Uterus (tissue), 4 donors: ENCODE data around the gene PPM1A. TPM values are rescaled to one million over a fixed set of nuclear protein-coding genes. Genes with fewer than 3 reads are reported as not detected.

Experiments used
- DNase-seq, 2 donors: peaks; one replicate each; pipeline ENCODE4 v3.0.0-alpha.2; 2019 to 2020
- H3K27ac ChIP-seq, 2 donors: fragments of 200-600 bp; sonication (generic); 1 replicate in 1 of 2; 2 replicates in 1 of 2; pipeline ENCODE4 v1.5.1; 2016 to 2018
- H3K27me3 ChIP-seq, 2 donors: fragments of 200-600 bp; sonication (generic); one replicate each; pipeline ENCODE4 v1.5.1; 2018 to 2019; ENCODE audit warnings: control low read depth in 1 of 2
- H3K36me3 ChIP-seq, 2 donors: fragments of 200-600 bp; sonication (generic); one replicate each; pipeline ENCODE4 v1.5.1; 2019; ENCODE audit warnings: control low read depth in 1 of 2
- H3K4me1 ChIP-seq, 2 donors: fragments of 200-600 bp; sonication (generic); one replicate each; pipeline ENCODE4 v1.5.1; 2018 to 2019; ENCODE audit warnings: control low read depth in 1 of 2
- H3K4me3 ChIP-seq, 2 donors: fragments of 200-600 bp; sonication (generic); 1 replicate in 1 of 2; 2 replicates in 1 of 2; pipeline ENCODE4 v1.5.1; 2018 to 2019; ENCODE audit warnings: mild to moderate bottlenecking in 1 of 2
- H3K9me3 ChIP-seq, 2 donors: fragments of 200-600 bp; sonication (generic); one replicate each; pipeline ENCODE4 v1.5.1; 2019; ENCODE audit warnings: control low read depth in 1 of 2
- POLR2A ChIP-seq, 2 donors: fragments of 450-650 bp; IDR thresholded peaks; one replicate each; pipeline ENCODE4 v1.6.1; 2016; ENCODE audit warnings: antibody characterized with exemption in 2 of 2, mild to moderate bottlenecking in 1 of 2, moderate library complexity in 1 of 2
- intact Hi-C: fragments of 100-400 bp; cut with DNase I; formaldehyde crosslinking; loops from one replicate; pipeline ENCODE4 v1.15.1; 2023; ENCODE audit warnings: low total_unique reads
- total RNA-seq, 4 donors: library from RNA; depleted of rRNA in 3 of 4; stranded (reverse); fragments of >200 nt in 3 of 4; gene quantifications; one replicate each; pipeline versions ENCODE4 v1.1.0 to v1.2.4, GENCODE V29; 2014 to 2023
- TF ChIP-seq, protein P1 (sequence below), 4 experiments: fragments of 200-600 bp in 2 of 4; fragments of 450-650 bp in 2 of 4; sonication (generic) in 2 of 4; IDR thresholded peaks; one replicate each; pipeline ENCODE4 v1.5.1; 2016 to 2019; ENCODE audit warnings: antibody characterized with exemption in 4 of 4, mild to moderate bottlenecking in 2 of 4, moderate library complexity in 1 of 4
- donor health status: DM: yes; HTN: yes; CAD: no.

PPM1A gene
- total RNA-seq, 4 donors from 2014 or later: 32.0 to 77.1 (median 52.8) TPM

DNA sequence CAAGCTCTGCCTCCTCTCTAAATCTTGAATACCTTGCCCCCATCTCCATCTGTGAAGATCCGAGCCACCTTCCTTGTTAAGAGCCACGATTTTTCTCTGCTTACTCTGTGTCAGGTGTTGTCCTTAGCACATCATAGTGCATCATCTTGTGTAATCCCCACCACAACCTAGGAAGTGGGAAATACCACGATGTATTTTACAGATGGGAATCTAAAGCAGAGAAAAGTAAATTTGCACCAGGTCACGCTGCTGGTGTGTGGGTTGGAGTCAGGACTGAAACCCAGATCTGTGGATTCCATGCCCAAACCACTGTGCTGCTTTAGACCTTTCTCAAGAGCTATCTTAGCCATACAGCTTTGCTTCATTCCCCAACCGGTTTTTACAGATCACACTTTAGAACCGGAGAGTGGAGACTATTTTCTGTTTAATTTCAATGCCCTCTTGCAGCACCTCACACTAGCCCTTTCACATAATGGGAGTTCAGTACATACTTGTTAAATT, 94.6 kb downstream of the PPM1A start:
- H3K4me1 ChIP-seq: no peaks in the 10 kb centered on the region
- TF ChIP-seq, protein P1, sequence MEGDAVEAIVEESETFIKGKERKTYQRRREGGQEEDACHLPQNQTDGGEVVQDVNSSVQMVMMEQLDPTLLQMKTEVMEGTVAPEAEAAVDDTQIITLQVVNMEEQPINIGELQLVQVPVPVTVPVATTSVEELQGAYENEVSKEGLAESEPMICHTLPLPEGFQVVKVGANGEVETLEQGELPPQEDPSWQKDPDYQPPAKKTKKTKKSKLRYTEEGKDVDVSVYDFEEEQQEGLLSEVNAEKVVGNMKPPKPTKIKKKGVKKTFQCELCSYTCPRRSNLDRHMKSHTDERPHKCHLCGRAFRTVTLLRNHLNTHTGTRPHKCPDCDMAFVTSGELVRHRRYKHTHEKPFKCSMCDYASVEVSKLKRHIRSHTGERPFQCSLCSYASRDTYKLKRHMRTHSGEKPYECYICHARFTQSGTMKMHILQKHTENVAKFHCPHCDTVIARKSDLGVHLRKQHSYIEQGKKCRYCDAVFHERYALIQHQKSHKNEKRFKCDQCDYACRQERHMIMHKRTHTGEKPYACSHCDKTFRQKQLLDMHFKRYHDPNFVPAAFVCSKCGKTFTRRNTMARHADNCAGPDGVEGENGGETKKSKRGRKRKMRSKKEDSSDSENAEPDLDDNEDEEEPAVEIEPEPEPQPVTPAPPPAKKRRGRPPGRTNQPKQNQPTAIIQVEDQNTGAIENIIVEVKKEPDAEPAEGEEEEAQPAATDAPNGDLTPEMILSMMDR (IDR thresholded peaks at IDR 0.05): no peak
- no peak for TF ChIP-seq POLR2A (IDR thresholded peaks at IDR 0.05)
- intact Hi-C loops: no loop called here
- H3K9me3 ChIP-seq: no peaks in the 10 kb centered on the region
- H3K27me3 ChIP-seq: no peaks in the 10 kb centered on the region
- DNase-seq: no peak
- H3K4me3 ChIP-seq: no peak overlapping the region
- H3K36me3 ChIP-seq: no peaks in the 10 kb centered on the region
- H3K27ac ChIP-seq: no peak overlapping the region

DNA sequence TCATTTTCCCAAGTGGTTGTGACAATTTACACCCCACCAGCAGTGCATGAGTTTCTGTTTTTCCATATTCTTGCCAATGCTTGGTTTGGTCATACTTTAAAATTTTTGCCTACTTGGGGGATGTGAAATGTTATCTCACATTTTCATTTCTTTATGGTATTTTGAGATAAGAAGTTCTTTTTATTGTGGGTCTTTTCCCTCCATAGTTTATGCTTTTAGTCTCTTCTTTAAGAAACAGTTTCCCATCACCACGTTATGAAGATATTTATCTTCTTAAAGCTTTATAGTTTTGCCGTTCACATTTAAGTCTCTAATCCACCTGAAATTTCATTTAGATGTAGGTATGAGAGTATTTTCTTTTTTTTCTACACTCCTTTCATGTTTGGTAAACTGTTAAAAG, 95.7 kb downstream of the PPM1A start:
- TF ChIP-seq, protein P1 (IDR thresholded peaks at IDR 0.05): no peak
- TF ChIP-seq POLR2A (IDR thresholded peaks at IDR 0.05): no peak
- Histone ChIP-seq H3K27ac (no peak overlapping the region), H3K36me3 (no peaks in the 10 kb centered on the region), H3K27me3 (no peaks in the 10 kb centered on the region), H3K4me1 (no peaks in the 10 kb centered on the region), H3K4me3 (no peak overlapping the region), H3K9me3 (no peaks in the 10 kb centered on the region)
- no peak for DNase-seq
- intact Hi-C loops: no loop called here

DNA sequence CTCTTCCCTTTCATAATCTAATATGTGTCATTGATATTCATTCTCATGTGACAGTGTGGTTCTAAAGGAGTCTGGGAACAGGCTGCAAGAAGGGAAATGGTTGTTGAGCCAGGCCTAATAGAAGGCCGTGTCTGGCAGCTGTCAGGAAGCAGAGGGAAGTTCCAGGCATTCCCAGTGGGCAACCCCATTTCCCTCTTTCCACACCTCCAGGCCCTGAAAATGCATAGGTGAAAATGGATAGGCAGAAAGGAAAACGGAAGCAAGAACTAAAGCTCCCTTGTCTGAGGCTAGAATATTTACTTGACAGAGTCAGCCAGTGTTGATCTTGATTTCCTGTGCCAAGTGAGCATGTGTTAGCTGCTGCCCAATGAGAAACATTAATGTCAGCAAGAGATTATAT, 97.7 kb downstream of the PPM1A start:
- Histone ChIP-seq H3K4me3 (no peak overlapping the region), H3K36me3 (no peaks in the 10 kb centered on the region), H3K4me1 (no peaks in the 10 kb centered on the region), H3K27me3 (no peaks in the 10 kb centered on the region), H3K27ac (no peak overlapping the region), H3K9me3 (no peaks in the 10 kb centered on the region)
- DNase-seq: no peak
- intact Hi-C loops: no loop called here
- TF ChIP-seq, protein P1 (IDR thresholded peaks at IDR 0.05): no peak
- no peak for TF ChIP-seq POLR2A (IDR thresholded peaks at IDR 0.05)

DNA sequence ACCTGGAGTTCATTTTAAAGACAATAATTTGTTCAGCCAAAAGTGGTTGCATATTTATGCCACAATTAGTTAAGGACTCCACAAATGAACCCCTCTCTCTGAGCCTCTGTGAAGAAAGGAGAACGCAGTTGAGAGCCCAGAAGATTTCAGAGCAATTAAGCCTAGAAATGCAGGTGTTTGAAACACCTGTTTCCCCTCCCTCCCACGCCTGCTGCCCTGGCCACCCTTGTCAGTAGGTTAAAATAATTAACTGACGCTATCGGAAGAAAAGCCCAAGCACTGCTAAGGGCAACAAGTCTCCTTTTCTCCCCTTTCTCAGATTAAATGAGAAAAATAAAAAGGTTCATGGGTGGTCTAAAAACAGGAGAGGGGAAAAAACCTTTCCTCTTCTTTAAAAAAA, 99.2 kb downstream of the PPM1A start:
- H3K4me3 ChIP-seq: no peak overlapping the region
- no peaks in the 10 kb centered on the region for H3K36me3 ChIP-seq
- TF ChIP-seq POLR2A (IDR thresholded peaks at IDR 0.05): no peak
- TF ChIP-seq, protein P1 (IDR thresholded peaks at IDR 0.05): no peak
- no peak overlapping the region for H3K27ac ChIP-seq
- H3K4me1 ChIP-seq: no peaks in the 10 kb centered on the region
- no peaks in the 10 kb centered on the region for H3K27me3 ChIP-seq
- DNase-seq: no peak
- intact Hi-C loops: no loop called here
- no peaks in the 10 kb centered on the region for H3K9me3 ChIP-seq

Other genes starting within 250 kb of the PPM1A start
- 100 to 1,000 TPM in 2 of 4 donors, 10 to 100 TPM in 2; 30.9 to 163 (median 97.7) TPM for gene PCNX4, start 157.3 kb upstream of the PPM1A start, total RNA-seq
- 100 to 1,000 TPM in 2 of 4 donors, 10 to 100 TPM in 2; 64.5 to 108 (median 91.2) TPM for gene DHRS7, start 83.8 kb upstream of the PPM1A start, total RNA-seq
- under 1 TPM in 2 of 4 donors, not detected in 2; 0.40 to 0.69 TPM for gene C14orf39, start 236.8 kb downstream of the PPM1A start, total RNA-seq